RKO (cell line): ENCODE measurements around the gene TSPO.

Source experiments
- DNase-seq: peaks from one replicate; pipeline ENCODE4 v3.0.0-alpha.2; 2016; ENCODE audit warnings: low spot score

Gene TSPO

GRCh38 chr22:43159484-43160178 is 8.3 kb downstream of the TSPO start:
- DNase-seq = no peak

GRCh38 chr22:43160497-43161126 is 9.3 kb downstream of the TSPO start:
- no peak for DNase-seq

GRCh38 chr22:43162412-43163150 is 11.2 kb downstream of the TSPO start:
- DNase-seq = no peak

- no peak for DNase-seq
Observed at GRCh38 chr22:43163241-43163795, 12.0 kb downstream of the TSPO start.

GRCh38 chr22:43164636-43165035 is 13.3 kb downstream of the TSPO start:
- no peak for DNase-seq

- no peak for DNase-seq
Observed at GRCh38 chr22:43166132-43166930, 15.0 kb downstream of the TSPO start.

- DNase-seq = no peak
Observed at GRCh38 chr22:43167001-43167589, 15.7 kb downstream of the TSPO start.

- DNase-seq = no peak
Observed at GRCh38 chr22:43168471-43169309, 17.3 kb downstream of the TSPO start.

GRCh38 chr22:43169310-43170130 is 18.2 kb downstream of the TSPO start:
- DNase-seq = no peak

- DNase-seq = no peak
Observed at GRCh38 chr22:43170131-43170480, 18.7 kb downstream of the TSPO start.

- DNase-seq = no peak
Observed at GRCh38 chr22:43171019-43171491, 19.7 kb downstream of the TSPO start.

GRCh38 chr22:43171607-43172006 is 20.2 kb downstream of the TSPO start:
- DNase-seq = no peak

- no peak for DNase-seq
Observed at GRCh38 chr22:43172191-43172590, 20.8 kb downstream of the TSPO start.

GRCh38 chr22:43173566-43173965 is 22.2 kb downstream of the TSPO start:
- no peak for DNase-seq

GRCh38 chr22:43173976-43174720 is 22.8 kb downstream of the TSPO start:
- DNase-seq = no peak

GRCh38 chr22:43174941-43175531 is 23.7 kb downstream of the TSPO start:
- no peak for DNase-seq

GRCh38 chr22:43176090-43176489 is 24.7 kb downstream of the TSPO start:
- no peak for DNase-seq

GRCh38 chr22:43177479-43177878 is 26.1 kb downstream of the TSPO start:
- DNase-seq = no peak
